Endothelial cell of umbilical vein (primary cell): Measurements from ENCODE around the gene JADE3. TPM values are rescaled to one million over a fixed set of nuclear protein-coding genes. Genes with fewer than 3 reads are reported as not detected.

Experiments used
- BruUV-seq: library from RNA; stranded (reverse); fragments of 400-500 nt; replicated peaks from 2 replicates; lab custom pipeline; 2021; lab: Mats Ljungman, UMichigan
- CTCF ChIA-PET: fragments of 300-600, 350-600 bp; sonication (Branson Sonifier 250); formaldehyde crosslinking; loops from one replicate; lab custom pipeline; 2021; ENCODE audit warnings: antibody characterized with exemption, inconsistent platforms; lab: Charles Lee
- POLR2A ChIA-PET: fragments of 300-600, 350-600 bp; sonication (Branson Sonifier 250); formaldehyde crosslinking; loops from one replicate; lab custom pipeline; 2021; ENCODE audit warnings: antibody characterized with exemption, inconsistent platforms; lab: Charles Lee
- DNase-seq: peaks from one replicate; pipeline ENCODE4 v3.0.0-alpha.2; 2011; ENCODE audit warnings: low read depth, low spot score
- FAIRE-seq: peaks from 2 replicates; lab custom pipeline; 2011; peaks lifted over from hg19 to GRCh38; lab: Jason Lieb, UNC
- H2AFZ ChIP-seq: 2 replicates; pipeline ENCODE4 v1.6.0; 2012; ENCODE audit warnings: low read depth, low read length, control low read depth, inconsistent platforms
- H3K27ac ChIP-seq: 2 replicates; pipeline ENCODE4 v1.5.1; 2011; ENCODE audit warnings: low read depth, mild to moderate bottlenecking, control low read depth, low read length, moderate library complexity; ENCODE audit not compliant: insufficient read depth
- H3K27me3 ChIP-seq, 2 experiments: 2 replicates each; pipeline versions ENCODE4 v1.6.0 to v1.6.1; 2011; ENCODE audit warnings: low read length in 2 of 2, mixed read lengths in 1 of 2; ENCODE audit not compliant: control insufficient read depth in 2 of 2, insufficient read depth in 2 of 2
- H3K36me3 ChIP-seq, 2 experiments: 2 replicates in 1 of 2; 3 replicates in 1 of 2; pipeline ENCODE4 v1.5.1; 2011; ENCODE audit warnings: low read length in 2 of 2, mild to moderate bottlenecking in 1 of 2, moderate library complexity in 1 of 2; ENCODE audit not compliant: control insufficient read depth in 2 of 2, insufficient read depth in 2 of 2; ENCODE audit errors: extremely low read depth in 1 of 2
- H3K4me1 ChIP-seq: 3 replicates; pipeline ENCODE4 v1.5.1; 2011; ENCODE audit warnings: mild to moderate bottlenecking, low read length; ENCODE audit not compliant: control insufficient read depth, insufficient read depth; ENCODE audit errors: extremely low read depth
- H3K4me2 ChIP-seq: 2 replicates; pipeline ENCODE4 v1.6.1; 2011; ENCODE audit warnings: low read length, control low read depth, mixed read lengths; ENCODE audit not compliant: insufficient read depth
- H3K4me3 ChIP-seq, 3 experiments: fragments of 200-600 bp in 1 of 3; sonication (generic), shearing (Covaris generic) in 1 of 3; replicated peaks in 1 of 3; 2 replicates each; pipeline ENCODE4 v1.5.1; 2011 to 2016; ENCODE audit warnings: control low read depth in 3 of 3, low read length in 3 of 3, mild to moderate bottlenecking in 2 of 3, inconsistent platforms in 1 of 3, low read depth in 1 of 3, moderate library complexity in 1 of 3; ENCODE audit not compliant: insufficient read depth in 1 of 3
- H3K79me2 ChIP-seq: 2 replicates; pipeline ENCODE4 v1.6.0; 2012; ENCODE audit warnings: low read length, inconsistent platforms; ENCODE audit not compliant: control insufficient read depth, insufficient read depth
- H3K9ac ChIP-seq: replicated peaks from 2 replicates; pipeline ENCODE3; 2011; ENCODE audit warnings: low read length, control low read depth; ENCODE audit not compliant: insufficient read depth; ENCODE audit errors: extremely low read depth
- H3K9me1 ChIP-seq: replicated peaks from 3 replicates; pipeline ENCODE4 v1.6.0; 2011; ENCODE audit warnings: mild to moderate bottlenecking, low read length; ENCODE audit not compliant: control insufficient read depth, insufficient read depth; ENCODE audit errors: extremely low read depth
- H3K9me3 ChIP-seq: replicated peaks from 2 replicates; pipeline ENCODE4 v1.5.1; 2012; ENCODE audit warnings: low read length, inconsistent platforms; ENCODE audit not compliant: control insufficient read depth, insufficient read depth
- H4K20me1 ChIP-seq: replicated peaks from 2 replicates; pipeline ENCODE3; 2011; ENCODE audit warnings: mild to moderate bottlenecking, low read length; ENCODE audit not compliant: control insufficient read depth, insufficient read depth; ENCODE audit errors: extremely low read depth
- EZH2 ChIP-seq: IDR thresholded peaks from 2 replicates; pipeline ENCODE4 v1.6.1; 2012; ENCODE audit warnings: borderline replicate concordance, low read depth, mild to moderate bottlenecking, moderate library complexity, low read length, inconsistent platforms; ENCODE audit not compliant: severe bottlenecking
- FOS ChIP-seq: IDR thresholded peaks from 2 replicates; pipeline ENCODE4 v1.6.1; 2011; ENCODE audit warnings: mild to moderate bottlenecking, low read length, moderate library complexity, borderline replicate concordance; ENCODE audit not compliant: insufficient read depth
- GATA2 ChIP-seq: IDR thresholded peaks from 2 replicates; pipeline ENCODE4 v1.7.0; 2011; ENCODE audit warnings: low read depth, mild to moderate bottlenecking, moderate library complexity, mixed read lengths, low read length; ENCODE audit not compliant: insufficient read length, insufficient read depth
- JUN ChIP-seq: IDR thresholded peaks from 2 replicates; pipeline ENCODE4 v1.6.1; 2011; ENCODE audit warnings: borderline replicate concordance, low read depth; ENCODE audit not compliant: insufficient read length, insufficient read depth
- MYC ChIP-seq: IDR thresholded peaks from one replicate; pipeline ENCODE4 v1.6.1; 2011; ENCODE audit warnings: mild to moderate bottlenecking, low read depth, low read length
- POLR2A ChIP-seq: IDR thresholded peaks from 2 replicates; pipeline ENCODE4 v1.6.1; 2012; ENCODE audit warnings: low read depth, mild to moderate bottlenecking, control low read depth, low read length
- POLR2AphosphoS5 ChIP-seq: IDR thresholded peaks from 2 replicates; pipeline ENCODE4 v1.6.1; 2012; ENCODE audit warnings: low read depth, mild to moderate bottlenecking, control low read depth, low read length, moderate library complexity; ENCODE audit not compliant: insufficient read depth
- dilution Hi-C: fragments of 300-500 bp; cut with MboI; formaldehyde crosslinking; loops from one replicate; pipeline ENCODE4 v1.15.0; 2019; ENCODE audit warnings: low sequenced_read_pairs; ENCODE audit not compliant: extremely low pct_ligation_motif_present
- intact Hi-C: fragments of 100-400 bp; cut with micrococcal nuclease; formaldehyde crosslinking; loops from one replicate; pipeline ENCODE4 v1.10.0; 2022
- polyA plus RNA-seq, 4 experiments: library from polyadenylated mRNA; depleted of rRNA in 3 of 4; stranded (reverse) in 3 of 4; unstranded in 1 of 4; fragments of >200 nt; gene quantifications; 2 replicates each; pipeline versions ENCODE4 v1.2.1 to v1.2.3, GENCODE V29; 2011 to 2012; ENCODE audit warnings: missing spikeins in 1 of 4
- total RNA-seq: library from RNA; stranded (reverse); gene quantifications from 2 replicates; pipeline ENCODE4 v1.2.3, GENCODE V29; 2021
- TF ChIP-seq, protein P1 (sequence below): IDR thresholded peaks from 2 replicates; pipeline ENCODE4 v1.6.1; 2011; ENCODE audit not compliant: insufficient read depth, insufficient read length
- TF ChIP-seq, protein P2 (sequence below), 2 donors: IDR thresholded peaks; 1 replicate in 1 of 2; 2 replicates in 1 of 2; pipeline ENCODE4 v1.5.1; 2011; ENCODE audit warnings: low read length in 2 of 2, mild to moderate bottlenecking in 2 of 2, moderate library complexity in 2 of 2, control low read depth in 1 of 2, inconsistent platforms in 1 of 2, low read depth in 1 of 2; ENCODE audit not compliant: insufficient read depth in 1 of 2; ENCODE audit errors: extremely low read depth in 1 of 2

JADE3 gene
- total and polyA plus RNA-seq, 2 donors (not counting 3 experiments of a cell fraction or from before 2014, with no cell fraction given), result 4.9 to 18.4 TPM

DNA sequence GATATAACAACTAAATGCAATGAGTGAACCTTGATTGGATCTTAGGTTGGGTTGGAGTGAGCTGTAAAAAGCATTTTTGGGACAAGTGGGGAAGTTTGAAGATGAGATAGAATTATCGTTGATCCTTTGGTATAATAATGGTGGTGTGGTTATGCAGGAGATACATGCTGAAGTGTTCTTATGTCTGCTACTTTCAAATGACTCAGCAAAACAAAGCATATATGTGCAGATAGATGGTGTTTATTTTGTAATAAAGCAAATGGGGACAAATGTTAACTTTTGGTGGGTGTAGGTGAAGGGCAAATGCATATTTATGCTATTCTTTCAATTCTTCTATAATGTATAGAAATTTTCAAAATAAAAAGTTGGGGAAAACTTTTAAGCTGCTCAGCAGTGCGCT, 49.1 kb upstream of the JADE3 start:
- no peaks in the 10 kb centered on the region for H4K20me1 ChIP-seq
- H3K4me1 ChIP-seq, result peaks cover 6% of the 10 kb centered on the region
- H3K4me2 ChIP-seq, result no peak overlapping the region
- DNase-seq, result no peak
- H3K9ac ChIP-seq, result no peak overlapping the region
- H3K9me3 ChIP-seq, result no peaks in the 10 kb centered on the region
- no TSS peak for BruUV-seq
- FAIRE-seq, result no peak
- no peaks in the 10 kb centered on the region for H3K36me3 ChIP-seq
- POLR2A ChIA-PET, result no interaction called here
- CTCF ChIA-PET, result no interaction called here
- H3K27ac ChIP-seq, result no peak overlapping the region
- dilution Hi-C loops, result no loop called here
- TF ChIP-seq POLR2AphosphoS5 (no peak), EZH2 (no peak), FOS (no peak), POLR2A (no peak), GATA2 (no peak), MYC (no peak), JUN (no peak)
- TF ChIP-seq, protein P1, sequence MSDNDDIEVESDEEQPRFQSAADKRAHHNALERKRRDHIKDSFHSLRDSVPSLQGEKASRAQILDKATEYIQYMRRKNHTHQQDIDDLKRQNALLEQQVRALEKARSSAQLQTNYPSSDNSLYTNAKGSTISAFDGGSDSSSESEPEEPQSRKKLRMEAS, result no peak
- TF ChIP-seq, protein P2, sequence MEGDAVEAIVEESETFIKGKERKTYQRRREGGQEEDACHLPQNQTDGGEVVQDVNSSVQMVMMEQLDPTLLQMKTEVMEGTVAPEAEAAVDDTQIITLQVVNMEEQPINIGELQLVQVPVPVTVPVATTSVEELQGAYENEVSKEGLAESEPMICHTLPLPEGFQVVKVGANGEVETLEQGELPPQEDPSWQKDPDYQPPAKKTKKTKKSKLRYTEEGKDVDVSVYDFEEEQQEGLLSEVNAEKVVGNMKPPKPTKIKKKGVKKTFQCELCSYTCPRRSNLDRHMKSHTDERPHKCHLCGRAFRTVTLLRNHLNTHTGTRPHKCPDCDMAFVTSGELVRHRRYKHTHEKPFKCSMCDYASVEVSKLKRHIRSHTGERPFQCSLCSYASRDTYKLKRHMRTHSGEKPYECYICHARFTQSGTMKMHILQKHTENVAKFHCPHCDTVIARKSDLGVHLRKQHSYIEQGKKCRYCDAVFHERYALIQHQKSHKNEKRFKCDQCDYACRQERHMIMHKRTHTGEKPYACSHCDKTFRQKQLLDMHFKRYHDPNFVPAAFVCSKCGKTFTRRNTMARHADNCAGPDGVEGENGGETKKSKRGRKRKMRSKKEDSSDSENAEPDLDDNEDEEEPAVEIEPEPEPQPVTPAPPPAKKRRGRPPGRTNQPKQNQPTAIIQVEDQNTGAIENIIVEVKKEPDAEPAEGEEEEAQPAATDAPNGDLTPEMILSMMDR (IDR thresholded peaks at IDR 0.05; ENCODE audit: extremely low read depth in 1 of 2, insufficient read depth in 1 of 2, low read depth in 1 of 2, low read length in 2 of 2), result no peak
- no peaks in the 10 kb centered on the region for H3K9me1 ChIP-seq
- H3K4me3 ChIP-seq, result no peak overlapping the region
- no peaks in the 10 kb centered on the region for H3K79me2 ChIP-seq
- intact Hi-C loops, result no loop called here
- no peaks in the 10 kb centered on the region for H3K27me3 ChIP-seq
- H2AFZ ChIP-seq, result no peak overlapping the region
